ENCODE results near the gene IRGQ. TPM values are rescaled to one million over a fixed set of nuclear protein-coding genes. Genes with fewer than 3 reads are reported as not detected.

IRGQ gene
- polyA plus RNA-seq, 1 donor, result 12.4 TPM

GRCh38 chr19:43546581-43546980 lies 49.4 kb downstream of the IRGQ start:
- no peak for DNase-seq (ENCODE audit: low read depth)

- DNase-seq (ENCODE audit: low read depth), result no peak
These were observed 50.0 kb downstream of the IRGQ start for GRCh38 chr19:43545981-43546380.

GRCh38 chr19:43545276-43545675 lies 50.7 kb downstream of the IRGQ start:
- no peak for DNase-seq (ENCODE audit: low read depth)

- DNase-seq (ENCODE audit: low read depth), result no peak
These were observed 51.9 kb downstream of the IRGQ start for GRCh38 chr19:43544077-43544476.

- DNase-seq (ENCODE audit: low read depth), result no peak
These were observed 53.8 kb downstream of the IRGQ start for GRCh38 chr19:43541920-43542650.

GRCh38 chr19:43540381-43540780 lies 55.6 kb downstream of the IRGQ start:
- no peak for DNase-seq (ENCODE audit: low read depth)

DNA sequence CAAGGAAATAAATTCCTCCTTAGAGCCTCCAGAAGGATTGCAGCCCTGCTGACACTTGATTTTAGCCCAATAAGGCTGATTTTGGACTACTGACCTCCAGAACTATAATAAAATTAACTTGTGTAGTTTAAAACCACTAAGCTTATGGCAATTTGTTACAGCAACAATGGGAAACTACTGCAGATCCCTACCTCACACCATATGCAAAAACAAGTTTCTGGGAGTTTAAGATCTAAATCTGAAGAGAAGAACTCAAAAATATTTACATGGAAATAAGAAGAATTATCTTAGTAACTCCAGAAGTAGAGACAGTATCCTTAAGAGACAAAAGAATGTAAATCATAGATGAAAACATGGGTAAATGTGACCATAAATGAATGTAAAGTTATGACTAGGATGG lies 57.0 kb downstream of the IRGQ start:
- no peak for DNase-seq (ENCODE audit: low read depth)

GRCh38 chr19:43534816-43535761 lies 60.8 kb downstream of the IRGQ start:
- DNase-seq (ENCODE audit: low read depth), result peak; percentile 39

Other genes starting within 250 kb of the IRGQ start
- 0.38 TPM for gene CD177, start 242.4 kb downstream of the IRGQ start, polyA plus RNA-seq (ENCODE audit: insufficient read length)
- not detected for gene TEX101, start 181.2 kb downstream of the IRGQ start, polyA plus RNA-seq (ENCODE audit: insufficient read length)
- 0.67 TPM for gene LYPD3, start 130.5 kb downstream of the IRGQ start, polyA plus RNA-seq (ENCODE audit: insufficient read length)
- 3.4 TPM for gene PHLDB3, start 91.4 kb downstream of the IRGQ start, polyA plus RNA-seq (ENCODE audit: insufficient read length)
- gene ETHE1, start 68.9 kb downstream of the IRGQ start, polyA plus RNA-seq (ENCODE audit: insufficient read length), result 12.5 TPM
- gene ZNF575, start 62.9 kb downstream of the IRGQ start, polyA plus RNA-seq (ENCODE audit: insufficient read length), result 3.0 TPM
- gene XRCC1, start 20.6 kb downstream of the IRGQ start, polyA plus RNA-seq (ENCODE audit: insufficient read length), result 28.9 TPM
- 5.1 TPM for gene PINLYP, start 20.3 kb downstream of the IRGQ start, polyA plus RNA-seq (ENCODE audit: insufficient read length)
- gene ZNF576, start 461 bp upstream of the IRGQ start, polyA plus RNA-seq (ENCODE audit: insufficient read length), result 10.2 TPM
- 0.71 TPM for gene SRRM5, start 16.0 kb upstream of the IRGQ start, polyA plus RNA-seq (ENCODE audit: insufficient read length)
- gene ZNF428, start 23.5 kb upstream of the IRGQ start, polyA plus RNA-seq (ENCODE audit: insufficient read length), result 56.5 TPM
- gene CADM4, start 43.7 kb upstream of the IRGQ start, polyA plus RNA-seq (ENCODE audit: insufficient read length), result 7.0 TPM
- gene PLAUR, start 74.0 kb upstream of the IRGQ start, polyA plus RNA-seq (ENCODE audit: insufficient read length), result 5.3 TPM
- gene IRGC, start 119.9 kb upstream of the IRGQ start, polyA plus RNA-seq (ENCODE audit: insufficient read length), result not detected
- 34.3 TPM for gene SMG9, start 158.8 kb upstream of the IRGQ start, polyA plus RNA-seq (ENCODE audit: insufficient read length)
- 0.51 TPM for gene KCNN4, start 184.8 kb upstream of the IRGQ start, polyA plus RNA-seq (ENCODE audit: insufficient read length)
- gene LYPD5, start 206.3 kb upstream of the IRGQ start, polyA plus RNA-seq (ENCODE audit: insufficient read length), result 0.34 TPM
- 9.7 TPM for gene ZNF283, start 231.2 kb upstream of the IRGQ start, polyA plus RNA-seq (ENCODE audit: insufficient read length)

Measured in forelimb muscle (tissue), 1 donor.